GM18502 (cell line): ENCODE results near the gene CA11.

Source experiments
- ATAC-seq: cut with Tn5 transposase; IDR thresholded peaks from one replicate; pipeline ENCODE4 v1.9.1; 2021; ENCODE audit warnings: mild to moderate bottlenecking; ENCODE audit not compliant: unreplicated experiment, poor library complexity

CA11 gene

DNA sequence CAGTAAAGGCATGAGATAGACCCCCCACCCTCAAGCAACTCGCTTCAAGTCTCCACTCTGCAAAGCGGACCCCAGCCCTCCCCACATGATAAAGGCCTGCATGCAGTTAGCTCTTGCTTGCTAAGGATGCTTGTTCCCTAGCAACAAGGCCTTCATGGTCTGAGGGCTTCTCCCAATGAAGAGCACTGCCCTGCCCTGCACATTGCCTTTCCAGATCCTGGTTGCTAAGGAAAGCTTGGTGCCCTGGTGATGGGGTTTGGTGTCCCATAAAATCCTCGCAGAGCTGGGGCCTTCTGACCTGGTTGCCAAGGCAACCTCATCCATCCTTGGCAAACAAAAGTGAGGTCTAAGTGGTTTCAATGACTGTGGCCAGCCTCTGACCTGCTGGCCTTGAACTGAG is 14.8 kb downstream of the CA11 start:
- no peak for ATAC-seq

DNA sequence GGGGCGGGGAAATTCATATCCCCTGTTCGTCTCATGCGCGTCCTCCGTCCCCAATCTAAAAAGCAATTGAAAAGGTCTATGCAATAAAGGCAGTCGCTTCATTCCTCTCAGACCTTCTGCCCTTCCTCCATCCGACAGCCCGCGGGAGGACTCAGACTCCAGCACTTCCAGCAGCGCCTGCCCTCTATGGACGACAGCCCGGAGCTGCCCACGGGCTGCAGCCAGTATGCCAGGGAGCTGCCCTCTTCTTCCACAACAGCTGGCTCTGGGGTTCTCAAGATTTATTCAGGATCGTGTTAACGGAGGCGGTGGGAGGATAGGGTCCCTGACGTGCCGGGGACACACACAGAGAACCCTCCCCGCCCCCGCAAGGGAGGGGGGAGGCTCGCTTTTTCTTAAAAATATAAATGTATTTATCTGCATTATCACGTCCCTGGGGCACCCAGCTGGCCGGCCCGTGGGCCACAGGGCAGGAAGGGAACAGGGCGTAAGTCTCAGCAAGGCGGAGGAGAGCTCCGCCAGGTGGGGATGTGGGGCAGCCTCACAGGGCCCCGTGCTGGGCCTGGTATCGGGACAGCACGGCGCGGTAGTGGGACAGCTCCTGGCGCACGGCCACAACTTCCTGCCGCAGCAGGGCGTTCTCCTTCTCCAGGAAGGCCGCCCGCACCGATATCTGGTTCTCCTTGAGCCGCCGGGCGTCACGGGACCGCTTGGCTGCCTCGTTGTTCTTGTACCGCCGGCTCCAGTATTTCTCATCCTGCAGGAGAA is 15.5 kb downstream of the CA11 start:
- no peak for ATAC-seq

- no peak for ATAC-seq
Observed at GRCh38 chr19:48629599-48630295, 16.2 kb downstream of the CA11 start.

DNA sequence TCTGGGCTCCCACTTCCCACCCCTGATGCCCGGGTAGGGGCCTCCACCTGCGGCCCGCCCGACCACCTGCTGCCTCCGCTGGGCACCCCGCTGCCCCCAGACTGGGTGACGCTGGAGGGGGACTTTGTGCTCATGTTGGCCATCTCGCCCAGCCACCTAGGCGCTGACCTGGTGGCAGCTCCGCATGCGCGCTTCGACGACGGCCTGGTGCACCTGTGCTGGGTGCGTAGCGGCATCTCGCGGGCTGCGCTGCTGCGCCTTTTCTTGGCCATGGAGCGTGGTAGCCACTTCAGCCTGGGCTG is 16.7 kb downstream of the CA11 start:
- ATAC-seq, result no peak

DNA sequence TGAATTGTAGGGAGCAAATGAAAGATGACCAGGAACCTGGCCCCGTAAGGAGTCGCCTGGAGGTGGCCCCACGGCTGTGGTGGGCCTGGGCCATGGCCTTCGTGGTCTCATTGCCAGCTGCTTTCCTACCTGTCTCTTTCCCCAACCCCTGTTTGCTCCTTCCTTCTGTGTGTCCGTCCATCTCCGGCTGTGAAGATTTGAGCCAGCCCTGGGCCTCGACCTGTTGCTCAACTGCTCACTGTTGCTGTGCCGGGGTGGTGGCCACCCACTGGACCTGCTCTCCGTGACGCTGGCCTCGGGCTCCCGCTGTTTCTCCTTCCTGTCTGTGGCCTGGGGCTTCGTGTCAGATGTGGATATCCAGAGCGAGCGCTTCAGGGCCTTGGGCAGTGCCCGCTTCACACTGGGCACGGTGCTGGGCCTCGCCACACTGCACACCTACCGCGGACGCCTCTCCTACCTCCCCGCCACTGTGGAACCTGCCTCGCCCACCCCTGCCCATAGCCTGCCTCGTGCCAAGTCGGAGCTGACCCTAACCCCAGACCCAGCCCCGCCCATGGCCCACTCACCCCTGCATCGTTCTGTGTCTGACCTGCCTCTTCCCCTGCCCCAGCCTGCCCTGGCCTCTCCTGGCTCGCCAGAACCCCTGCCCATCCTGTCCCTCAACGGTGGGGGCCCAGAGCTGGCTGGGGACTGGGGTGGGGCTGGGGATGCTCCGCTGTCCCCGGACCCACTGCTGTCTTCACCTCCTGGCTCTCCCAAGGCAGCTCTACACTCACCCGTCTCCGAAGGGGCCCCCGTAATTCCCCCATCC is 17.3 kb downstream of the CA11 start:
- no peak for ATAC-seq

- ATAC-seq, result no peak
Observed at GRCh38 chr19:48627865-48628314, 18.1 kb downstream of the CA11 start.

DNA sequence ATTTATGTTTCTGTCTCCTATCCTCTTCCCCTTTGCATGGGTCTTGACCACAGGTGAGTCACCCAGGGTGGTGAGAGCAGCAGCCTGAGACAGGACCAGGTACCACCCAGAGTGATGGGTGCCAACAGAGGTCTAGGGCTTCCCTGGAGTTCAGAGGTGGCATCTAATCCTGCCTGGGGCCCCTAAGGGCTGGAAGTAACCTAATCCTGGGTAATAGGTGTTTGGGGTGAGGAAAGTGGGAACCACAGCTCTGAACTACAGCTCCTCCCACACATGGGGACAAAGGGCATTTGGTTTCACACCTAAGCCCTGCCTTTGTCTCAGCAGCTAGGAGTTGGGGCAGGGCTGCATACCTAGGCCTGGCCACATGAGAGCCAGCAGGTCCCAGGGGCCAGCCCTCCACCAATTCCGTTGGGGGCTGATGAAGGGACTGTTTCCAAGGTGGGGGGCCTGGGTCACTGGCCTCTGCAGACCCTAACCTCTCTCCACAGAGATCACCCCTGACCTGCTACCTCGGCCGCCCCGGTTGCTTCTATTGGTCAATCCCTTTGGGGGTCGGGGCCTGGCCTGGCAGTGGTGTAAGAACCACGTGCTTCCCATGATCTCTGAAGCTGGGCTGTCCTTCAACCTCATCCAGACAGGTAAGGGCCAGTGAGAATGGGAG is 18.7 kb downstream of the CA11 start:
- no peak for ATAC-seq

DNA sequence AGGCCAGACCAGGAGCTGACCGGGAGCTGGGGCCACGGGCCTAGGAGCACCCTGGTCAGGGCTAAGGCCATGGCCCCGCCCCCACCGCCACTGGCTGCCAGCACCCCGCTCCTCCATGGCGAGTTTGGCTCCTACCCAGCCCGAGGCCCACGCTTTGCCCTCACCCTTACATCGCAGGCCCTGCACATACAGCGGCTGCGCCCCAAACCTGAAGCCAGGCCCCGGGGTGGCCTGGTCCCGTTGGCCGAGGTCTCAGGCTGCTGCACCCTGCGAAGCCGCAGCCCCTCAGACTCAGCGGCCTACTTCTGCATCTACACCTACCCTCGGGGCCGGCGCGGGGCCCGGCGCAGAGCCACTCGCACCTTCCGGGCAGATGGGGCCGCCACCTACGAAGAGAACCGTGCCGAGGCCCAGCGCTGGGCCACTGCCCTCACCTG is 20.1 kb downstream of the CA11 start:
- ATAC-seq, result no peak

- ATAC-seq, result no peak
Observed at GRCh38 chr19:48624791-48625723, 20.9 kb downstream of the CA11 start.

- peak; percentile 61 for ATAC-seq
Observed at GRCh38 chr19:48624067-48624594, 21.9 kb downstream of the CA11 start.

- no peak for ATAC-seq
Observed at GRCh38 chr19:48623556-48624066, 22.4 kb downstream of the CA11 start.

DNA sequence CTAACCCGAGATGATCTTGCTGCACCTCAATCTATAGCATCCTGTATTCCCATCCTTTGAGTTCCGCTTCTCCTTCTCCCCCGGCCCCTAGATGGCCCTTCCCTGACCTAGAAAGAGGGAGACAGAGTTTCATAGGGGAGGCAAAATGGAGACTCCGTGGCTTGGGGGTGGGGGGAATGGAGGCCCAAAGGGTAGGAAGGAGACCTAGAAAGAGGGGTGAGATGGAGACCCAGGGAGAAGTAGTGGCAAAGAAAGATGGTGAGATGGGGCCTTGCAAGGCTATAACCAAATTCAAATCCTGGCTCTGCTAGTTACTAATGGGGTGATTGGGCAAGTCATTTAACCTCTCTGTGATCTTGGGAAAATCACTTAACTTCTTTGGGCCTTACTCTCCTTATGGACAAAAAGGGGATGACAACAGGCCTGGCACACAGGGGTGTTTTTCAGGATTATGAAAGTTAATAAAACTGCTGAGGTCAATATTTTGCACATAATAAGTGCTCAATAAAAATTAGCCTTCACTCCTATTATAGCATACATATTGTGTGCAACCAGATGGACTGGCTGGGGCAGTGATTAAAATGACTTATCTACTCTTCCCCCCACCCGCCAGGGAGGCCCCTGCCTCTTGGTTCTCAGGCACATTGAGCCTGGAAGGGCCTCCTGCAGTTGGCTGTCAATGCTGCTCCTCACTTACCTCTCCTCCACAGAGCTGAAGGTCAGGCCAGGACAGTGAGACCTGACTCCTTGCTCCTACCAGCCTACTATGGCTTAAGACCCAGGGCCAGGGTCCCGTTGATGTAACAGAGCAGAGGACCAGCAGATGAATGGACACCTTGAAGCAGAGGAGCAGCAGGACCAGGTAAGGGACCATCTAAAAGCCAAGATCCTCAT is 26.0 kb downstream of the CA11 start:
- no peak for ATAC-seq

DNA sequence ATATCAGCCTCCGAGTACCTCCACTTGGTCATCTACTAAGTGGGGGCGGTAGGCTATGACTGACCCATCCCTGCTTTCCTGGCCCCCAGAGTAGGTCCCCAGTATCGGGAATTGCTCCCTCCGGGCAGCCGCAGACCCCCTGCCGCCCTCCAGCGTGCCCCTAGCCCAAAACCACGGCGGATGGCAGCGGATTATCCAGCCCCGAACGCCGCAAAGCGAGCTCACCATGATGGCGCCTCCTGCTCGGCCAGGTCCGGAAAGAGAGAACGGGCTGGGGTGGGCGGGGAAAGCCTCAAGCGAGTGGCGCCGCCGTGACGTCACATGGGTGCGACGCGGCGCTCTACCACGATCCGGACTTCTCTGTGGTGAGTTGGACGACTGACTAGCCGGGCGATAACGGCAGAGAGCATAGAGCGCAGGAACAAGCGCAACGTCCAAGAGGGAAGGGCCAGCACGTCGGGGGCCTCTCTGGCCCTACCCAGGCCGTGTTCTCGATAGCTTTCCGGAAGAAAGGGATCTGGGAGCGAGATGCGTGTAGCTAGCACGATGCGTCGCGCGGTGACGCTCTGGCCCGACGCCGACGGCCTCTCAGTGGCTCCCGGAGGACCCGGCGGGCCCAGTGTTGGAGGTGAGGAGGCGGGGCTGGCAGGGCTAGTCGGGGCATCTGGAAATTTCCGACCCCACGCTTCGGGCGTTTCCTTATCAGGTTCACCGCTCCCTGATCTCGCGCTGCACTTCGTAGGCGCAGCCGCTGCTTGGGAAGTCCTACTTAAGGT is 26.9 kb downstream of the CA11 start, which contains the start of the genes RPL18 and SPHK2:
Gene RPL18 (minus strand): TSS at position 263 of the 776 bp plus-strand sequence. CDS start 35 bp downstream, at position 228.
Gene SPHK2 (plus strand): TSS at position 591 of the 776 bp plus-strand sequence. CDS start 1,009 bp downstream, outside the sequence.
- peak; percentile 80 for ATAC-seq

DNA sequence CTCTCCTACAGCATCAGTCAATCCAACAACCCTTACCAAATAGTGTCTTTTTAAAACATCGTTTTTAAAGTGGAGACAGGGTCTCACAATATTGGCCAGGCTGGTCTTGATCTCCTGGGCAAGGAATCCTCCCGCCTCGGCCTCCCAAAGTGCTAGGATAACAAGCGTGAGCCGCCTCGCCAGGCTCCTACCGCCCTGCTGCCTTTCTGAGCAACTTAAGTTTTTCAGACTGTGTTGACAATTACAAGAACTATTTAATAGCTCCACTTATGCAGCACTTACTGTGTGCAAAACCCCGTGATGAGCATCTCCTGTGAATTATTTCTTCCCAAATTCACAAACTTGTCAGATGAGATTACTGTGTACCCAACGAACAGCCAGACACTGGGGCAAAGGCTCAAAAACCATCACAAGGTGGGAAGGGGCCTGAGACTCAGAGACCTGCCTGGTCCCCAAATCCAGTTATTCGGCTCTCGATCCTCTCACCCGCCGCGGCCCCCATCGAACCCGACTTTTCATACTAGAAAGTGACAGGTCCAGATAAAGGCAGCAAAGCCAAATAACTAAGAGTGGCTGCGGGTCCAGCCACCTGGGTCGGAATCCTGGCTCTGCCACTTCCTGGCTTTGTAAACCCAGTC is 27.6 kb downstream of the CA11 start:
- ATAC-seq, result no peak

GRCh38 chr19:48617146-48617937 is 28.6 kb downstream of the CA11 start:
- no peak for ATAC-seq
